IMR-90 (cell line): ENCODE measurements around the gene NUP210. TPM values are rescaled to one million over a fixed set of nuclear protein-coding genes. Genes with fewer than 3 reads are reported as not detected.

Source experiments
- ATAC-seq: fragments of 200-7000 bp; cut with Tn5 transposase; 2 replicates; pipeline ENCODE4 v1.9.1; 2020; ENCODE audit warnings: low read depth, mild to moderate bottlenecking, moderate library complexity
- BruUV-seq: library from RNA; stranded (reverse); fragments of 400-500 nt; replicated peaks from 2 replicates; lab custom pipeline; 2021; lab: Mats Ljungman, UMichigan
- CTCF ChIA-PET: fragments of 300-600 bp; formaldehyde crosslinking; extraction: SDS; loops from one replicate; lab custom pipeline; 2021; ENCODE audit warnings: antibody characterized with exemption; lab: Yijun Ruan, JAX
- POLR2A ChIA-PET: fragments of 300-600 bp; sonication (Branson Sonifier 250); formaldehyde crosslinking; loops from one replicate; lab custom pipeline; 2022; ENCODE audit warnings: antibody characterized with exemption; ENCODE audit not compliant: unreplicated experiment; lab: Charles Lee
- DNase-seq: peaks from one replicate; pipeline ENCODE4 v3.0.0; 2013
- H2AFZ ChIP-seq: replicated peaks from 2 replicates; pipeline ENCODE3; 2013; ENCODE audit warnings: low read length, mild to moderate bottlenecking; ENCODE audit not compliant: poor library complexity
- H2AK5ac ChIP-seq: 2 replicates; pipeline ENCODE4 v1.6.1; 2013; ENCODE audit warnings: low read depth, low read length, inconsistent platforms
- H2AK9ac ChIP-seq: replicated peaks from 2 replicates; pipeline ENCODE3; 2013; ENCODE audit warnings: mild to moderate bottlenecking, low read depth, low read length, moderate library complexity; ENCODE audit not compliant: poor library complexity
- H2BK120ac ChIP-seq: 2 replicates; pipeline ENCODE4 v1.6.1; 2013; ENCODE audit warnings: low read depth, low read length, inconsistent platforms
- H2BK15ac ChIP-seq: 3 replicates; pipeline ENCODE4 v1.6.1; 2013; ENCODE audit warnings: low read depth, low read length, inconsistent platforms
- H2BK20ac ChIP-seq: 2 replicates; pipeline ENCODE4 v1.6.1; 2013; ENCODE audit warnings: low read depth, mild to moderate bottlenecking, inconsistent platforms, low read length, moderate library complexity
- H2BK5ac ChIP-seq: 2 replicates; pipeline ENCODE4 v1.6.1; 2013; ENCODE audit warnings: mild to moderate bottlenecking, low read depth, low read length, inconsistent platforms; ENCODE audit not compliant: poor library complexity, severe bottlenecking
- H3K14ac ChIP-seq: replicated peaks from 2 replicates; pipeline ENCODE4 v1.6.1; 2013; ENCODE audit warnings: low read depth, low read length, inconsistent platforms
- H3K18ac ChIP-seq: 2 replicates; pipeline ENCODE4 v1.6.1; 2013; ENCODE audit warnings: low read depth, low read length, control low read depth
- H3K23ac ChIP-seq: 2 replicates; pipeline ENCODE4 v1.6.1; 2013; ENCODE audit warnings: low read depth, low read length, inconsistent platforms
- H3K27ac ChIP-seq: 2 replicates; pipeline ENCODE4 v1.5.1; 2013; ENCODE audit warnings: mild to moderate bottlenecking, control low read depth, low read length; ENCODE audit not compliant: insufficient read depth
- H3K27me3 ChIP-seq: 2 replicates; pipeline ENCODE4 v1.6.1; 2013; ENCODE audit warnings: low read length; ENCODE audit not compliant: control insufficient read depth, insufficient read depth
- H3K36me3 ChIP-seq: 2 replicates; pipeline ENCODE4 v1.6.1; 2013; ENCODE audit warnings: low read length, mixed read lengths; ENCODE audit not compliant: control insufficient read depth, insufficient read depth
- H3K4ac ChIP-seq: 2 replicates; pipeline ENCODE4 v1.6.1; 2013; ENCODE audit warnings: low read depth, low read length, inconsistent platforms
- H3K4me1 ChIP-seq: 2 replicates; pipeline ENCODE4 v1.6.1; 2013; ENCODE audit warnings: low read length, mixed read lengths; ENCODE audit not compliant: control insufficient read depth, insufficient read depth
- H3K4me2 ChIP-seq: 2 replicates; pipeline ENCODE4 v1.6.1; 2013; ENCODE audit warnings: low read depth, mild to moderate bottlenecking, control low read depth, low read length, moderate library complexity
- H3K4me3 ChIP-seq: 2 replicates; pipeline ENCODE4 v1.5.1; 2013; ENCODE audit warnings: low read depth, mild to moderate bottlenecking, control low read depth, low read length, moderate library complexity; ENCODE audit not compliant: insufficient read depth
- H3K56ac ChIP-seq: 2 replicates; pipeline ENCODE4 v1.6.1; 2013; ENCODE audit warnings: low read length, inconsistent platforms; ENCODE audit not compliant: insufficient read depth; ENCODE audit errors: extremely low read depth
- H3K79me1 ChIP-seq, 2 experiments: 2 replicates each; pipeline ENCODE4 v1.6.1; 2013; ENCODE audit warnings: low read length in 2 of 2, inconsistent platforms in 1 of 2, low read depth in 1 of 2
- H3K9ac ChIP-seq: 2 replicates; pipeline ENCODE4 v1.6.1; 2013; ENCODE audit warnings: low read depth, low read length, control low read depth
- H3K9me1 ChIP-seq: 2 replicates; pipeline ENCODE4 v1.6.1; 2013; ENCODE audit warnings: low read length, inconsistent platforms; ENCODE audit not compliant: insufficient read depth
- H3K9me3 ChIP-seq: 2 replicates; pipeline ENCODE4 v1.6.1; 2013; ENCODE audit warnings: low read length; ENCODE audit not compliant: control insufficient read depth, insufficient read depth
- H4K20me1 ChIP-seq: 2 replicates; pipeline ENCODE4 v1.6.1; 2013; ENCODE audit warnings: low read length, inconsistent platforms; ENCODE audit not compliant: insufficient read depth
- H4K5ac ChIP-seq: 2 replicates; pipeline ENCODE4 v1.6.1; 2013; ENCODE audit warnings: mild to moderate bottlenecking, low read depth, low read length, control low read depth
- H4K8ac ChIP-seq, 2 experiments: 2 replicates each; pipeline ENCODE4 v1.6.1; 2013; ENCODE audit warnings: low read depth in 2 of 2, low read length in 2 of 2, control low read depth in 1 of 2, inconsistent platforms in 1 of 2
- H4K91ac ChIP-seq: 2 replicates; pipeline ENCODE4 v1.6.1; 2013; ENCODE audit warnings: low read depth, low read length, inconsistent platforms; ENCODE audit not compliant: insufficient read depth
- BHLHE40 ChIP-seq: fragments of 150-350 bp; IDR thresholded peaks from 2 replicates; pipeline ENCODE4 v1.6.1; 2016; ENCODE audit warnings: mild to moderate bottlenecking, low read depth, low read length
- CTCF ChIP-seq: conservative IDR thresholded peaks from 2 replicates; pipeline ENCODE4 v1.5.1; 2012; ENCODE audit warnings: mild to moderate bottlenecking, low read depth, low read length, improper control_type of control experiment
- MAFK ChIP-seq: IDR thresholded peaks from 2 replicates; pipeline ENCODE4 v1.6.1; 2012; ENCODE audit warnings: low read depth, low read length, improper control_type of control experiment
- POLR2A ChIP-seq: IDR thresholded peaks from 2 replicates; pipeline ENCODE4 v1.6.1; 2012; ENCODE audit warnings: mild to moderate bottlenecking, low read depth, low read length
- RAD21 ChIP-seq: IDR thresholded peaks from 2 replicates; pipeline ENCODE4 v1.6.1; 2012; ENCODE audit warnings: low read length, improper control_type of control experiment
- SMC3 ChIP-seq: fragments of 150-350 bp; IDR thresholded peaks from 2 replicates; pipeline ENCODE4 v1.6.1; 2016; ENCODE audit warnings: low read depth, mild to moderate bottlenecking, antibody characterized with exemption, low read length, moderate library complexity
- USF2 ChIP-seq: fragments of 150-350 bp; IDR thresholded peaks from 2 replicates; pipeline ENCODE4 v1.6.1; 2017; ENCODE audit warnings: mild to moderate bottlenecking, antibody characterized with exemption, low read length, low read depth
- WGBS, 2 experiments: methylation state at CpG; one replicate each; pipeline versions ENCODE4 v1.1.5 to v1.1.7; 2013; ENCODE audit warnings: missing lambda C conversion rate in 2 of 2; ENCODE audit not compliant: insufficient read length in 1 of 2; ENCODE audit errors: extremely low coverage in 2 of 2; 5-methylcytosine and 5-hydroxymethylcytosine counted together
- dilution Hi-C: fragments of 300-500 bp; cut with HindIII; formaldehyde crosslinking; loops from one replicate; pipeline ENCODE4 v1.14.3; 2018; ENCODE audit warnings: low sequenced_read_pairs; ENCODE audit not compliant: unreplicated experiment
- in situ Hi-C: fragments of 300-500 bp; cut with MboI; formaldehyde crosslinking; loops from 3 replicates; pipeline ENCODE4 v1.14.3; 2019; ENCODE audit warnings: low sequenced_read_pairs, inconsistent platforms, mixed read lengths
- intact Hi-C: fragments of 100-400 bp; cut with micrococcal nuclease; formaldehyde crosslinking; loops from 2 replicates; pipeline ENCODE4 v1.10.0; 2022
- polyA plus RNA-seq, 3 experiments: library from polyadenylated mRNA; depleted of rRNA; stranded (reverse); fragments of >200 nt; gene quantifications; 2 replicates each; pipeline ENCODE4 v1.2.3, GENCODE V29; 2012; ENCODE audit warnings: low replicate concordance in 1 of 3
- total RNA-seq: library from RNA; depleted of rRNA; stranded (reverse); fragments of >200 nt; gene quantifications from 2 replicates; pipeline ENCODE4 v1.2.3, GENCODE V29; 2012
- TF ChIP-seq, protein P1 (sequence below): fragments of 150-350 bp; IDR thresholded peaks from 2 replicates; pipeline ENCODE4 v1.6.1; 2016; ENCODE audit warnings: low read depth, mild to moderate bottlenecking, low read length, moderate library complexity, borderline replicate concordance

The NUP210 gene
- total and polyA plus RNA-seq, 2 of the 4 experiments (the other 2 are of a cell fraction), result under 0.01 to 0.03 TPM

DNA sequence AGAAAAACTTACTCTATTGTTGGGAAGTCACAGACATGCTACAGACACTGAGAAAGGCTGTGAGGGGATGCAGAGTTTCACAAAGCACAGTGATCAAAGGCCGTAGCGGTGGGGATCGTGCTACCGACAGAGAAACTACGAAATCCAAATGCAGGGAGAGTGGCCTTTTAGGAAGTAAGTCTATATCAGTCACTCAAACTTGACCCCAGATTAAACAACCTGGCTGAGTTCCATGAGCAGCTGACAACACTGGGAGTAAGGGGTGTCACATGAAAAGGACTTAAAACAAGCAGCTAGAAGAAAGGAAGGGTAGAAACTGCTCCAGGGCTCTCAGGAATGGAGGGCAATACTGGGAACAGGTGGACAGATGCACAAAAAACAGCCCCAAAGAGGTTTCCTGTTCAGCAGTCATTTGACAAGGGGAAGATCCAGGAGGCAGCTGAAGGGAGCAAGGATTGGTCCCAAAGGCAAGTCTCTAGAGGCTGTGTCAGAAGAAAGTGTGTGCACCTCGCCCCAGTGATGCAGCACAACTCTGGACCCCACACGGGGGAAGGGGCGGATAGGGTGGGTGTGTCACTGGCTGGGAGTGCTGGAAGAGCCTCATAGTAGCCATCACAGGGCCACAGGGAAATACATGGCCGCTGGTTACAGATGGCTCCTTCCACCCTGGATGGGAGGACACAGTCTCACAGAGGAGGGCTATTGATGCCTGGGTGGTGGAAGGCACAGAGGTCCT, 39.7 kb upstream of the NUP210 start:
- no peak overlapping the region for H2AFZ ChIP-seq
- H3K27me3 ChIP-seq, result peaks cover 21% of the 10 kb centered on the region
- H3K14ac ChIP-seq, result no peak overlapping the region
- TF ChIP-seq, protein P1, sequence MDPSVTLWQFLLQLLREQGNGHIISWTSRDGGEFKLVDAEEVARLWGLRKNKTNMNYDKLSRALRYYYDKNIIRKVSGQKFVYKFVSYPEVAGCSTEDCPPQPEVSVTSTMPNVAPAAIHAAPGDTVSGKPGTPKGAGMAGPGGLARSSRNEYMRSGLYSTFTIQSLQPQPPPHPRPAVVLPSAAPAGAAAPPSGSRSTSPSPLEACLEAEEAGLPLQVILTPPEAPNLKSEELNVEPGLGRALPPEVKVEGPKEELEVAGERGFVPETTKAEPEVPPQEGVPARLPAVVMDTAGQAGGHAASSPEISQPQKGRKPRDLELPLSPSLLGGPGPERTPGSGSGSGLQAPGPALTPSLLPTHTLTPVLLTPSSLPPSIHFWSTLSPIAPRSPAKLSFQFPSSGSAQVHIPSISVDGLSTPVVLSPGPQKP, result no peak
- TF ChIP-seq MAFK (no peak), BHLHE40 (no peak), RAD21 (no peak), SMC3 (no peak), USF2 (no peak), CTCF (no peak), POLR2A (no peak)
- intact Hi-C loops (loop anchor here (10.0 kb wide), 1 partner anchor 155 kb away; no protein-coding TSS in a partner anchor), in situ Hi-C loops (no loop called here), dilution Hi-C loops (no loop called here)
- no peak overlapping the region for H2BK20ac ChIP-seq
- no peak overlapping the region for H2BK15ac ChIP-seq
- no peaks in the 10 kb centered on the region for H3K9me1 ChIP-seq
- DNase-seq (no peak), ATAC-seq (no peak)
- H3K36me3 ChIP-seq, result no peaks in the 10 kb centered on the region
- H3K9ac ChIP-seq, result no peak overlapping the region
- no peak overlapping the region for H3K18ac ChIP-seq
- CTCF ChIA-PET, result interaction anchor here (0.6 to 1.9 kb wide), 2 partner anchors 368 to 1093 kb away, joined by 3 to 5 read pairs; no protein-coding TSS in a partner anchor
- no peak overlapping the region for H2AK9ac ChIP-seq
- WGBS, 2 experiments, result 20% methylated on average over 1 of the region's 9 CpGs; no CpG with 5 or more reads in 1 of the 2 experiments
- no peaks in the 10 kb centered on the region for H3K79me1 ChIP-seq
- no peak overlapping the region for H2AK5ac ChIP-seq
- H2BK120ac ChIP-seq, result no peak overlapping the region
- no peaks in the 10 kb centered on the region for H4K20me1 ChIP-seq
- H3K9me3 ChIP-seq, result no peaks in the 10 kb centered on the region
- no peak overlapping the region for H3K27ac ChIP-seq
- H3K23ac ChIP-seq, result no peak overlapping the region
- peaks cover 2% of the 10 kb centered on the region; the same call in 1 of the 2 replicates for H3K4me1 ChIP-seq
- no peak overlapping the region for H4K5ac ChIP-seq
- H3K4me2 ChIP-seq, result no peak overlapping the region
- no peak overlapping the region for H3K56ac ChIP-seq
- POLR2A ChIA-PET, result interaction anchor here (0.6 kb wide), 1 partner anchor 23 kb away, joined by 3 read pairs; no protein-coding TSS in a partner anchor
- BruUV-seq, result no TSS peak
- H4K8ac ChIP-seq, result no peak overlapping the region
- H4K91ac ChIP-seq, result no peak overlapping the region
- no peak overlapping the region for H3K4me3 ChIP-seq
- no peak overlapping the region for H2BK5ac ChIP-seq
- H3K4ac ChIP-seq, result no peak overlapping the region
